HG03066 (cell line): Measurements from ENCODE around the gene BLOC1S5.
"Not testable (repeated sequence)": the region's sequence is repeated elsewhere in the genome, so short reads cannot be mapped to it uniquely, and the experiment has no call there.

Experiments
- ATAC-seq: cut with Tn5 transposase; IDR thresholded peaks from one replicate; pipeline ENCODE4 v1.9.1; 2021; ENCODE audit warnings: low read depth; ENCODE audit not compliant: unreplicated experiment

BLOC1S5 gene

DNA sequence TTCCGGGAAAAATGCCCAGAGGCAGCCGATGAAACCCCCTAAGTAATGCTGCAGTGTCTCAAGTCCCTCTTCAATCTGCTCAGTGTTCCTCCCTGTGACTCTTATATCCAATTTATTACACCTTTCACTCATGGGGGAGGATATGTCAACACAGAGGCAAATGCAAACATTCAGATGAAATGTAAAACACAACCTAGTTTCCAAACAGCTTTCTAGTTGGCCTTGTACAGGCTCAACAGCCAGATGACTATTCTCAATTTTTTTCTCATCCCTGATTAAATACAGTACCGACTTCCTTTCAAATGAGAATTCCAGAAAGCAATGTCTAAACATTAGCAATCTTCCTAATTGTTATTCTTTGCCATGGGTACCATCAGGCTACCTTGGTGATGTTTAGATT lies 65.0 kb downstream of the BLOC1S5 start:
- ATAC-seq, result no peak

DNA sequence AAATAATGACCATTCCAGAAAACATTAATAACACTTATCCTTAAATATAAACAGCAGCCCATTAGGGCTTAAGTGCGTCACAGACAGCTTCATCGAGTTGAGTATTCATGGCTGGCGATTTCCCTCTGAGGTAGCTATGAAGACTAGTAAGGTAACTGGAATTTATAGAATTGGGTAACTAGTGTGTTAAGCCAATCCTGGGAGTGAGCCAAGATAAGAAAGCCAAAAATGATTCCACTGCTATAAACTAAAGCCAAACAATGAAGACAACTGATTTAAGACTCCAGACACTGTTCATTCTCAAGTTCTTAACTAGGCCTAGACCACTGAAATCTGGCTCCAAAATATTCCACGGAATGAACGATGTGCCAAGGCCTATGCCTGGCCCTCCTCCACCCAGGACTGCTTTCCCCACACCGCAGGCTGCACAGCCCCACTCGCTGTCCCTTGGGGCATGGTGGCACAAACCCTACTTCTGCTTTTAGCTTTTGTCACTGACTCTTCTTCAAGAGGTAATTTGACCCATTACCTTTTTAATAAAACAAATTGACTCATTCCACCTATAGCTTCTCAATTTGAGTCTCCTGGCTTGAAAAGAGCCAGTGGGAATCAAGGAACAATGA lies 66.0 kb downstream of the BLOC1S5 start:
- ATAC-seq, result no peak

DNA sequence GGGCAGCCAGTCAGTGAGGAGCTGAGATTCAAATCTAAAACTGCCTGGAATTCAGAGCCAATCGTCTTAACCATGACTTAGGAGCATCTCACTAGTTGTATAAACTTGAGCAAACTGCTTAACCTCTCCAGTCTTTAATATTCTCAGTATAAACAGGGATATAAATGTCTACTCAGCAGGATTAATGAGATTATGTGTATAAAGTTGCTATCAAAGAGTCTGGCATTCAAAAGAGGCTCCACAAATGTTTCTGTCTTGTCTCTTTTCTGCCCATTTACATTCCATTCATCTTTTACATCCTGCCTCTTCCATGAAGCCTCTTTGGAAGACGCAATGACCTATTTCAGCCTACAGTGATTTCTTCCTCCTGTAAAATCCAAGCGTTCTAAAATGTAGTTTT lies 66.9 kb downstream of the BLOC1S5 start:
- no peak for ATAC-seq

DNA sequence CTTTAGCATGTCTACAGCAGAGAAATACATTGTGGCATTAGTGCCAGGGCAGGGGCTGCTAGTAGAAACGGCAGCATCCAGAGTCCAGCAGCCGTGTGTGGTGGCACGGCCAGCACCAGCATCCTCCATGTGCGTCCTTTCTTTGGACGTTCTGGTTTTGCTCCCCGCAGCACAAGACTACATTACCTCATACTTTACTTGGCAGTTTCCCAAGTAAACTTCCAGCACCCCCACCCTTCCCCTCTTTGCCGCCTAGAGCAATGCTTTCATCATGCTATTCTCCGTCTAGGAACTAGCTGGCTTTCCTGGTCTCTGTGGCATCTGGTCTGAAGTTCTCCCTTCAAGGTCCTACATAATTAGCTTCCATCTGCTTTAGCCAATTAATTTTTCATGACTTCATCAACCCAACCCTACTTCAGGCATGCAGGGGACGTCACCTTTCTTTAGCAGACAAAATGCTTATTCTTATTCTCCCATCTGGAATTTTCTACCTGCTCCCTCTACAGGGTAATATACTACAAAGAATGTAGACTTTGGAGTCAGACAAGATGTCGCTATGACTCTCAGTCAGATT lies 67.6 kb downstream of the BLOC1S5 start:
- no peak for ATAC-seq

DNA sequence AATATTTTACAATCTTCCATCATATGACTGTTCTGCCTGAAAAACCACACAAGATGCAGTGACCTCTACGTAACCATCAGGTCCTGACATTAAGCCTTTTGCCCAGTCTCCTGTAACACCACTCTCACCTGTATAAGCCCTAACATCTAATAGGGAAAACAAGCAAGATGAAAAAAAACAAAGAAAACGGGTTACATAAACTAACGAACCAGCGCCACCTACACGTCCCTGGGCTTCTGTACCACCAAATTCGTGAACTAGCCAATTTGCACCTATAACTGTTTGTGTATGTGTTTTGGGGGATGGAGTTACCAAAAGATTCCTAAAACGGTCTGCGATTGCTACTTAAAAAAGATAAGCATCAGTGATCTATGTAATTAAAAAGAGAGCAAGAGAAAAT lies 70.2 kb downstream of the BLOC1S5 start:
- ATAC-seq, result no peak

DNA sequence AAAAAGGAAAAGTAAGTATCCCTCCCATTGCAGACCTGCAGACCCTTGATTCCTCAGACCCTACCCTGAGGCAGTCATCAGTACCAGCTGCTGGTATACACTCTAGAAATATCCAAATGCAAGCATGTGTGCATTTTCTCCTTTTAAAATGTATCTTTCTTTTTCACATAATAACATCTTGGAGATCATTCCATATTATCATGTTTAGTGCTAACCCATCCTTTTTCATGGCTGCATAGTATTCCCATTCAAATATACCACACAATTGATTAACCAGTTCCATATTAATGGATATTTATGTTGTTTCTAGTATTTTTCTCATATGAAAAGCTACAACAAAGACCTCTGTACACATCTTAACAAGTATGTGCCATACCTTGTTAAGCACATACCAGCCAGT lies 70.8 kb downstream of the BLOC1S5 start:
- no peak for ATAC-seq

DNA sequence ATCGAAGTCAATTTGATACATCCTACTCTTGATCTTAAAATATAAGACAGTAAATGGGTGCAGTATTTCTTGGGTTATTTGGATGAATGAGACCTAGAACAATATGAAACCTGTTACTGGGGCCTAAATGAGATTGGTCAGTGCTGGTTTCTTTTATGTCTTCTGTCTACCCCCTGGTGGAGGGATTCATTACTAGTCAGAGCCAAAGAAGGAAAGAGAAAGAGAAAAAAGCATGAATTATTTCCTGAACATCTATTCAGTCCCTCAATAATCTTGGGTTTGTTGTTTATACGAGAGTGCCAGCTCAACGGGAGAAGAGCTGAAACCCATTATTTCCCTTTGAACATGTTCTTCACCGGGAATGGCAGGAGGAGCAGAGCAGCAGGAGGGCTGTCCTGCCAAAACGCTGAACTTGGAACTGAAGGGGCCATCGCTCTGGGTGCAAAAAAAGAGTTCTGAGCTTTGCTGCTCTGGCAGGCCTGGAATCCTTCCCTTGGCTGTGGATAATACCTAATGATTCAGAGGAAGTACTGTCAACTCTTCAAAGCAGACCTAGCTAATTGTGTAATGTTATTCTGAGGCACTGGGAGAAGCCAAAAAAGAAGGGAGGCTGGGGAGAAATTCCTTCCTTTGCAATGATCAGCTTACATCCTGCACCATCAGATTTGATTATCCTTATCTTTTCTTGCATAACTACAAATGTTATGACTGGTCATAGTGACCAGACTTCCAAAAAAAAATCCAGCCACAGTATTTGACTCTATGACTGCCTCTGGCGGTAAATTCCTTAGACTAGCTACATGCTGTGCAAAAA lies 72.0 kb downstream of the BLOC1S5 start:
- peak; percentile 88 for ATAC-seq

DNA sequence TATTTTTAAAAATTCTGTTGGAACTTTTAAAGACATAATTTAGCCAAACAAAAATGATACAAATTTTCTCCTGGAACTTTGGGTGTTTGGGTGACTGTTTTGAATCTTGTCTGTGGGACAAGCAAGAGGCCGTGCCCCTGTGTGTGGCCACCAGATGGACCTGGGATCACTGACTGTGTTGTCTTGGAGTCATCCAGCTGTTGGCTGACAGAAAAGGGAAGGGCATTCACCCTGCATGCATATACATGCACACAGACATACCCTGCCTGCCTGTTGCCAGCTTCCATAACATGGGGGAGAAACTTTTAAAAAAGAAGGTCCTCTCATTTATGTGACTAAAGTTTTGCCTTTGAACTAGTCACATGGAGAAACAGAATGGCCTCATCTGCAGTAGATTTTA lies 72.7 kb downstream of the BLOC1S5 start:
- no peak for ATAC-seq

DNA sequence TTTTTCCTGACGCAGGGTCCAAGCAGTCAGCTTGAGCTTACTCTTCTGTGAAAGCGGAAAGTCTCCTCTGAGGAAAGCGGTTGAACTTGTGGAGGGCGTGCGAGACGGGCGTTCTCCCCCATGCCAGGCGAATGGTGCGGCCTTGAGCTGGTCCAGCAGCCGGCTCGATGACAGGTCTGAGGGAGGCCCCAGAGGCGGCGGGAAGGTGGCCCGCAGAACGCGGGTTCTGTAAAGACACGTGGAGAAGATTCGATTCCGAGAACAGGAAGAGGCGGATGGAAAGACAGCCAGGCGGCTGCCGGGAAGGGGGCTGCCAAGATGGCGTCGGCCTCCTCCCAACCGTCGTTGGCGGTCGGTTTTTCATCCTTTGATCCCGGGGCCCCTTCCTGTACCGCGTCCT lies 78.0 kb downstream of the BLOC1S5 start:
- no peak for ATAC-seq

DNA sequence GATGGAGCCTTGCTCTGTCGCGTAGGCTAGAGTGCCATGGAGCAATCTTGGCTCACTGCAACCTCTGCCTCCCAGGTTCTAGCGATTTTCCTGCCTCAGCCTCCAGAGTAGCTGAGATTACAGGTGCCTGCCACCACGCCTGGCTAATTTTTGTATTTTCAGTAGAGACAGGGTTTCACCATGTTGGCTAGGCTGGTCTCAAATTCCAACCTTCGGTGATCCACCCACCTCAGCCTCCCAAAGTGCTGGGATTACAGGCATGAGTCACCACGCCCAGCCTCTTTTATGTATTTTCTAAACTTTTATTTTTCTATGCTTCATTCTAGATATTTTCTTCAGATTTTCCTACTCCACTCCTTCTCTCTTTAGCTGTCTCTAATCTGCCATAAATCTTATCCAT lies 80.2 kb downstream of the BLOC1S5 start:
- ATAC-seq, result not testable (repeated sequence)

DNA sequence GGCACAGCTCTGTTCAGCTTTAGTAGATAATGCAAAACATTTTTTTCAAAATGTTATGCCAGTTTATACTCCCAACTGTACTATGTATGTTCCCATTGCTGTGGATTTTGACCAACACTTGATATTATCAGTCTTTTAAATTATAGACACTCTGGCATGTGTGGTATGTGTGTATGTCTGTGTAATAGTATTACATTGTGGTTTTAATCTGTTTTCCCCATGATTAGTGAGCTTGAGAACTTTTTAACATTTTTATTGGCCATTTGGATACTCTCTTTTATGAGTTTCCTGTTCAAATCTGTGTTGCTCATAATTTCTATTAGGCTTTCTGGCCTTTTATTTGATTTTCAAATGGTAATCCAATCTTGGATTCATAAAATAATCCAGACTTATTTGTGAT lies 84.4 kb downstream of the BLOC1S5 start:
- ATAC-seq, result no peak

DNA sequence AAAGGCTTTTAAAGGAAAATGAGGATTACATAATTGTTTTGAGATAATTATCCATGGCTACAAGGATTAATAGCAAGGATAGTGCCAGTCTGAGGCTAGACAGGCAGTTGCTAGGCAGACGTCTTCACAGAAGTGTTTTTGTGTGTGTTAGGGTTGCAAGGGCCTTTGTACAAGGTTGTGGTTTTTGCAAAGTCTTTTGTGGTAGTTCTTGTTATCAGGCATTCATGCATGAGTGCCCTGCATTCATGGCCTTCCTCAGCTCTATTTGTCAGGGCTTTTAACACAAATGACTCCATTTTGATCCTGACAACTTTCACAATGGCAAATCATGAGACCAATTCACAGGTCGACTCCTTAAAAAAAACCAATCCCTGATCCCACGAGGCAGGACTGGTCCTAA lies 85.5 kb downstream of the BLOC1S5 start:
- no peak for ATAC-seq

DNA sequence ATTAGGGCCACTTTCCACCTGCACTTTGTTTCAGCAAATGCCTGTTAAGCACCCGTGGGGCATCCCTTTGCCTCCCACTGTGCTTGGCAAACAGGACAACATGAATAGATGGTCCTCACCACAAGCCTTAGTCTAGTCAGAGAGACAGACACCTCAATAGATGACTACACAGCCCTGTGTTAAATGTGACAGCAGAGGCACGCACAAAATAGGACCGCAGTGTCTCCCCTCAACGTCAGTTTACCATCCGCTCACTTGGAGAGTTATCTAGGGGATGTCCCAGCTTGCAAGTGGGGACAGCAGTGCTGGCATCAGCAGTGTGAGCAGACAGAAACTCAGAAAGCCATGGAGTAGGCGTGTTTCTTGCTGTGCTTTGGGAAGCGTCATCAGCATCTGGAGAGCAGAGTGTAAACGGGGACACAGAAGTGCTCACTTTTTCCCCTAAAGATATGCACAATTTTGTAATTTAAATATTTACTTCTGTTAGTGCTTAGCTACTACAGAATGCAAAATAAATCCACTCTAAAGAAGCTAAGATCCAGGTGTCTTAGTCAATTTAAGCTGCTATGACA lies 87.6 kb downstream of the BLOC1S5 start:
- no peak for ATAC-seq

DNA sequence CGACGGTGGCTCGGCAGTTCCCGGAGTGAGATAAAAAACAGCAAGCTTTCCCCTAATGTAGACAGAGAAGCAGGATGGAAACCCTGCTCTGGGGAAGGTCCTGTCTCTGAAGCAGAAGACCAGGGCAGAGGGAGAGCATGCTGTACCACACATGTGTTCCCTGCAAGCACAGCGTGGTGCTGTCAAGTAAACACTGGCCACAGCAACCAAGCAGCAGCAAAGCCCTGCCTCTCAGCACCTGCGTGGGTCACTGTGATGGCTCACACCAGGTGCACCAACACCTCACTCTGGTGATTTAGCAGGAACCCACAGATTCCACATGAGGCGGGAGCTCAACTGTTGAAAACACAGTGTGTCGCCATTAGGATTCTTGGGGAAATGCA lies 88.4 kb downstream of the BLOC1S5 start:
- no peak for ATAC-seq

DNA sequence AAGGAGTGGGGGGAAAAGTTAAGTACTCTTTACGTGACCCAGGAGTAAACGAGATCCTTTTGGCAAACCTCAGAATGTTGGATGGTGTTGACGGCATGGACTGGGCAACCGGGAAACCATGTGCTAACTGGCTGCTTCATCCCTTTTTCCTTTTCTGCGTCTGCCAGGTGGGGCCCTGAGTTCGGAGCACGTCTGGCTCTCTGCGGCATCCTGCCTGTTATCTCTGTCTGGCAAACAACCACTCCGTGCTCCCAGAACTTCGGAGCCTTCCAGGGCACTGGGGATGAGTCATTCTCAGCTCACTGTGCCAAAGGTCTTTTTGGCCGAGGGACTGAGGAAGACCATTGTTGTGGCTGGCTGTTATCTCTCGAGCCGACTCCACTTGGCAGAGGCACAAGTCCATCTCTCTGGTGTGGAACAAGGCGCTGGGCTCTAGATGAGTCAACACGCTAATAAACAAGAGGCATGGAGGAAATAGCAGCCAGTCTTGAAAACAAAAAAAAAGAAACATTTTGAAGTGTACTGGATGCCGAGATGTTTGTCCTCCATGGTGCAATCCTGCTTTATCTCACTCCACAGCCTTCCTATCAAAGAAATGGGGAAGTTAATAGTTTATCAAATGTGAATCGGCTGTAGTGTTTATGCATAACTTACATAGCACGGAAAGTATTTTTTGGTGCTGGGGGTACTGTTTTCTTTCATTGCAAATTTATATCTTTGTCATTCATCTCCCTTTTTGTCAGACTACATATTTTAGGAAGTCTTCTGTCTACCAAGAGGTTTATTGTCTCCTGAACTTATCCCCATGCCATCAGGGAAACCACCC lies 89.0 kb downstream of the BLOC1S5 start:
- peak; percentile 65 for ATAC-seq

DNA sequence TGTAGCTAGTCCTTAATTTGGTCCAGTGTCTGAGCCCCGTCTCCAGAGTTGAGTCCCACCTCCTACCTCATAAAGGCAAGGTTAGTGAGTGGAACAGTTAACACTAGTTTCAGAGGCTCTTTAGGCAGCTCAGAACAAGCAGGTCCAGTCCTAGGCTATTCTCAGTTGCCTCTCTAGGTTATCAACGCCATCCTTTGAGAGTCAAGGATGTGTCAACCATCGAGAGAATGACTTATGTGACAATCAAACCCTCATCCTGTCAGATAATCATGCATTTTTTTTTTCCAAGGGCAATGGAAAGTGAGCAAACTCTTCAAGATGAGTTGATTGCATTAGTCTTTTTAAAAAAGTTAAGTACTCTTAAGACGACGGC lies 89.6 kb downstream of the BLOC1S5 start:
- ATAC-seq, result no peak

DNA sequence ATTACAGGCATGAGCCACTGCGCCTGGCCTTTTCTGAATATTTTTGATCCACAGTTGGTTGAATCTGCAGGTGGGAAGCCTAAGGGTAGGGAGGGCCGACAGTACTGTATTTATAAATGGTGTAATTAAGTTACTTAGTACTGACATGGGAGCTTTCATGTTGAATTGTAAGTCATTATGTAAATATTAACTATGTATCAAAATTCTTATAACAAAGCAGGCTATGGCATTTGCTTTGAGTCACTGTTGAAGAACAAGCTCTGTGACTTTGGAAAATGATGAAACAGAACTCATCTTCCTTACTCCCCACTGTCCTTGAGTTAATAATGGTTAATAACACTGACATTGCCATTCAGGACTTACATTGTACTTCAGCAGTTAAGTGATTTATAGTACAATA lies 90.6 kb downstream of the BLOC1S5 start:
- ATAC-seq, result no peak

DNA sequence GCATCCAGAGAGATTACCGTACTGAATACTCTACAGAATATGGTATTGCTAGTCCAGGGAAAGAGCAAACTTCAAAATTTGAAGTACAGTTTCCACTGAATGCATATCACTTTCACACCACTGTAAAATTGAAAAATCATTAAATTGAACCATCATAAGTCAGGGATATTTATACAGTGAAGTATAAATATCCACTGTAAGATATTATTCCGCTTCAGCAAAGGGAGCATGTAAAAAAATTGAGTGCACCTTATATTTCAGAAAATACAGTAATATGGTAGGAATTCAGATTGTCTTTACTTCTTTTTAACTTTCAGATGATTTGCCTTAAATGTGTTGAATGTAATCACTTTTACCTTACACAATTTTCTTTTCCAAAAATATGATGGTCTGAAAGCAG lies 92.7 kb downstream of the BLOC1S5 start:
- ATAC-seq, result no peak

DNA sequence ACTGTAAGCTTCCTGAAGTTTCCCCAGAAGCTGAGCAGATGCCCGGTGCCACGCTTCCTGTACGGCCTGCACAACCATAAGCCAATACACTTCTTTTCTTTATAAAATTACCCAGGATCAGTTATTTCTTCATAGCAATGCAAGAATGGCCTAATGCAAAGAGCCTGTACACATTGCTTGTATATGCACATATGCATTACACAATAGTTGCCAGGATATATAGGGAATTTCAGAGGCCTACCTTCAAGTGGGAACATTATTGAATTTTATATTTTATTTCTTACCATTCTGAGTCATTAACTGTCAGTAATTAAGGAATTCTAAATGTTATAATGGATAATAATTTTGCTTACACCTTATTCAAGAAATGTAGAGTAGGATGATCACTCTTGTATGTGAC lies 93.6 kb downstream of the BLOC1S5 start:
- no peak for ATAC-seq
